Umbilical cord (tissue), 2 donors: ENCODE data around the gene IFI44. TPM values are rescaled to one million over a fixed set of nuclear protein-coding genes. Genes with fewer than 3 reads are reported as not detected.

ENCODE experiments used
- DNase-seq: peaks from one replicate; pipeline ENCODE4 v3.0.0-alpha.2; 2015; ENCODE audit warnings: low spot score
- total RNA-seq: library from RNA; depleted of rRNA; stranded (reverse); fragments of >200 nt; gene quantifications from one replicate; pipeline ENCODE4 v1.2.3, GENCODE V29; 2014; ENCODE audit warnings: low replicate concordance; ENCODE audit not compliant: insufficient read depth

IFI44 gene, protein sequence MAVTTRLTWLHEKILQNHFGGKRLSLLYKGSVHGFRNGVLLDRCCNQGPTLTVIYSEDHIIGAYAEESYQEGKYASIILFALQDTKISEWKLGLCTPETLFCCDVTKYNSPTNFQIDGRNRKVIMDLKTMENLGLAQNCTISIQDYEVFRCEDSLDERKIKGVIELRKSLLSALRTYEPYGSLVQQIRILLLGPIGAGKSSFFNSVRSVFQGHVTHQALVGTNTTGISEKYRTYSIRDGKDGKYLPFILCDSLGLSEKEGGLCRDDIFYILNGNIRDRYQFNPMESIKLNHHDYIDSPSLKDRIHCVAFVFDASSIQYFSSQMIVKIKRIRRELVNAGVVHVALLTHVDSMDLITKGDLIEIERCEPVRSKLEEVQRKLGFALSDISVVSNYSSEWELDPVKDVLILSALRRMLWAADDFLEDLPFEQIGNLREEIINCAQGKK
- 16.1 TPM for total RNA-seq

DNA sequence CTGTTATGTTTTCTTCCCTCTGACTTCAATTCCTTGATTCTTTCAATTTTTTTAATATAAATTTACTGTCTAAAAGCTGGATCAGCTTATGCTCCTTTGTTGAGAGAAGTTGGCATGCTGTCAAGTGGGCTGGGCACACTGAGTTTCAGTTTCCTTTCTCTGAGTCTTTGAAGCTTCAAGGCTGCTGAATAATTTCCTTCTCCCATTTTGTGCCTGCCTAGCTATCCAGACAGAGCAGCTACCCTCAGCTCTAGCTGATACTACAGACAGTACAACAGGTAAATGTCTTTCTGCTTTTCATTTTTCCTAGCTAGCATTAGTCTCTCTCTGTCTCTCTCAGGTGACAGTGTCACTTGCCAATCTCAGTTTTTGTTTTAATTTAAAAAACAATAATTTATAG, at the start of gene IFI44:
Gene IFI44, plus strand, starts transcription at position 204 of the 400 bp plus-strand sequence. CDS start 365 bp downstream, outside the sequence.
- peak; percentile 88 for DNase-seq

DNA sequence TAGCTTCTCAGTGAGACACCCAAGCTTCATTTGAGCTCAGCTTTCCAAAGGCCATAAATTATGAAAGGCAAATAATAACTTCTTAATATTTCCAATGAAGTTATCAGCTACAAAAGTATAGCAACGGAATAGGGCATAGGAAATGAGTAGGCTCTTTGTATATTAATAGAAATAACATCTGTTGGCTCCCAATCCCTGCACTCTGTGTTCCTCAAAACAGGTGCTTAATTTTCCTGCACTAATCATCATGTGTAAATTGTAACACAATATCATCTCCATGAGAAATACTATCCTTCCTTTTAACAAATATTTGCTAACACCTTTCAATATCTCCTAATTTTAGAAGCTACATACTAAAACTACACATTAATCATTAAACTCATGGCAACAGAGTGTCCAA, 48.6 kb upstream of the IFI44 start:
- DNase-seq, result no peak

DNA sequence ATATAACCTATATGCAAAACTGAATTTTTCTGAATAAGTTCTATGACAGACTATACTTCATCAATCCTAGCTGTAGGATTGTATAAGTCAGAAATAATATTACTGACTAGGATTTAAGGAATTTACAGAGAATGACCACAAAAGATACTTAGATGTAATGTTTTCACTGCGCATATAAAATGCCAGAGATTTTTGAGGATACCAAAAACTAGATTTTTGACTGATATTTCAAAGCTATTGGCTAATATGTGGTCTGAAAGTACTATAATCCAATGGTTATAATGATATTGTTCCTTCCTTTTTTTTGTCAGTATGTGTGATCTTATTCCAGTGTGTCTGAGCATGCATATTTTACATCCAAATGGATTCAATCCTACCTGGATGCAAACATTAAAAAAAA, 46.4 kb upstream of the IFI44 start:
- no peak for DNase-seq

DNA sequence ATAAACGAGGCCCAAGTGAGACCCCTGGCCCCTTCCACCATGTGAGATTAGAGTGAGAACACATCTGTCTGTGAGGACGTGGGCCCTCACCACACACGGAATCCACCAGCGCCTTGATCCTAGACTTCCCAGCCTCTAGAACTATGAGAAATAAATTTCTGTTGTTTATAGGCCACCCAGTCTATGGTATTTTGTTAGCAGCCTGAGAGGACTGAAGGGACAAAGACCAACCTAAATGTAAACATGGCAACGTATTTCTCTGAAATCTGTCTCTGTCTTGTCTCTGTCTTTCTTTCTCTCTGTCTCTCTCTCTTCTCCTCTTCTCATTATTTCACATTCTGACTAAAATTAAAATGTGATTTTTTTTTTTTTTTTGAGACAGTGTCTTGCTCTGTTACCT, 45.0 kb upstream of the IFI44 start:
- DNase-seq, result no peak

DNA sequence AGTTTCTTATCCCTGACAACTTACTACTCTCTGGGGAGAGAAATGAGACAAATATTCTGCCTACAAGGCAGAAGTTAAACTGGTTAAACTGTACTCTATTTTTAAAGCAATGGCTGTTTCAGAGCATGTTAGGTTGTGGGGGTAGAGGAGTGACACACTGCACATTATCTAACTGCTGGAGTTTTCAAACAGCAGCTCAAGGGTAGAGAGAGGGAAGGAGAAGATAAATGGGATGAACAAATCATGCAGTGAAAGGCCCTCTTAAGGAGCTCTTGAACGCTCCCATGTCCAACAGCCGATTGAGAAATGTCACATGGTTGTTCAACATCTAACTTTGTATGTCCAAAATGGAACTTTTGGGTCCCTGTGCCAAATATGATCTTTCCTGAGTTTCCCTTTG, 43.4 kb upstream of the IFI44 start:
- peak; percentile 21 for DNase-seq

DNA sequence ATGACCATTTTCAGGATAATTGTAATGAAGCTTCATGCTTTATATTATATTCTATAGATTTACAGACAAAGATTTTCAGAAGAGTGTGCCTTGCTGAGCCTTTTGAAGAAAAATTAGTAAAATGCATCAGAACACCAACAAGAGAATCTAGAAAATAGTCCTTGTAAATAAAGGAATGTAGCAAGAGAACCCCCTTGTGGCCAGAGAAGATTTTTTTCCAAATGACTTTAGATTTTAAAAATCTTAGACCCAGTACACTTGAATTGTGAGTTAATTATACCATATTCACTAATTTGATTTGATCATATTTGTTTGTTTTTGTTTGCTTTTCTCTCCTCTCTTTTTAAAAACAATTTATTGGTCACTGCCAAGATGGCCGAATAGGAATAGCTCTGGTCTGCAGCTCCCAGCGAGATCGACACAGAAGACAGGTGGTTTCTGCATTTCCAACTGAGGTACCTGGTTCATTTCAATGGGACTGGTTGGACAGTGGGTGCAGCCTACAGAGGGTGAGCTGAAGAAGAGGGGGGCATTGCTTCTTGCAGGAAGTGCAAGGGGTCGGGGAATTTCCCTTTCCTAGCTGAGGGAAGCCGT, 42.2 kb upstream of the IFI44 start:
- peak; percentile 47 for DNase-seq

DNA sequence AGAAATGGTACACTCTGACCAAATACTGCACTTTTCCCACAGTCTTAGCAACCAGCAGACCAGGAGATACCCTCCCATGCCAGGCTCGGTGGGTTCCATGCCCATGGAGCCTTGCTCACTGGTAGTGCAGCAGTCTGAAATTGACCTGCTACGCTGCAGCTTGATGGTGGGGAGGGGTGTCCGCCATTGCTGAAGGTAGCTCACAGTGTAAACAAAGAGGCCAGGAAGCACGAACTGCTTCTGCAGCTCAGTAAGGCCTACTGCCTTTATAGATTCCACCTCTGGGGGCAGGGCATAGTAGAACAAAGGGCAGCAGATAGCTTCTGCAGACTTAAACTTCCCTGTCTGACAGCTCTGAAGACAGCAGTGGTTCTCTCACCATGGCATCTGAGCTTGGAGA, 41.7 kb upstream of the IFI44 start:
- DNase-seq, result no peak

DNA sequence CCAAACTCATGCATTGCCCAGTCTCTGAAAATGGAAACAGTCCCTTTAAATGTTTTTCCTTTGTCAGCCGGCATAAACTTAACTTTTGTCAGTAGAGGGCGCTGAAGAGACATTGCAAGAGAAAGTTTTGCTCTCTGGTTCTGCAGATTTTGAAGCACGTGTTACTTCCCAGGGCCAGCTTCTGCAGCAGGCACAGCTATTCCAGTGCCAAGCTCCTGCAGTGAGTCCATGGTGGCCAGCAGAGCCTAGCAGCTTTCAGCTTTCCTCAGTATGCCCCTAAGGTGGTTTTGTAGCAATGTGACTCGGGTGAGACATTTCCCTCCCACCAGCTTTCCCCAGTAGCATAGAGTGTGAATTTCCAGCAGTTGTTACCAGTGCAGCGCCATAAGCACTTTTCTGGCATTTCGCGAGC, 32.0 kb upstream of the IFI44 start:
- DNase-seq, result peak; percentile 94

DNA sequence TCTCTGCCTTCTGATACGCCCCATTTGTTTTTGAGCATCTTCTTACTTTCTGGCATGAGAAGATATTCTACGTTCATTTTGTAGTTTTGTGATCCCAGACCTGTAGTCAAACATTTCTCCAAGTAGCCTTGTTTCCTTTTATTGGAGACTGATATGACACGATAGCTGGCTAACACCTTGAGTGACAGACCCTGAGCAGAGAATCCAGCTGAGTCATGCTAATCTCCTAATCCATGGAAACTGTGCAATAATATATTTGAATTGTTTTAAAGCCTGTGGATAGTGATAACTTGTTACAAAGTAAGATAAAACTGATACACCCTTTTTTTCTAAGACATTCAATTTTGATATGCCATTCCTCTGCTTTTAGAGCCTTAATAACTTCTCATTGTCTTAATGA, 30.6 kb upstream of the IFI44 start:
- DNase-seq, result no peak

DNA sequence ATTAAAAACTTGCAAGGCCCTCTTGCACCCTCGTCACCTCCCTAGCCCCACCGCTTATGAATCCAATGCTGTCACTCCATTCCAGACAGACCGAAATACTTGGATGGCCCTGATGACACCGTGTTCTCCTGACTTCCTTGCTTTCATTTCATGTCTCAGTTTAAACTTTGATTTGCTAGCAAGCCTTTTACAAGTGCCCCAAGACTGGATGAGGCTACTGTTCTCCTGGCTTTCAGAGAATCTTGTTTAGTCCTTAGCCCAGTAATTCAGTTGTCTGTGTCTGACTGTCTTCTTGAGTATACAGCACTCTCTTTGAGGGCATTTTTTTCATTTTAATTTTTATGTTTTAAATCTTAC, 30.2 kb upstream of the IFI44 start:
- no peak for DNase-seq

DNA sequence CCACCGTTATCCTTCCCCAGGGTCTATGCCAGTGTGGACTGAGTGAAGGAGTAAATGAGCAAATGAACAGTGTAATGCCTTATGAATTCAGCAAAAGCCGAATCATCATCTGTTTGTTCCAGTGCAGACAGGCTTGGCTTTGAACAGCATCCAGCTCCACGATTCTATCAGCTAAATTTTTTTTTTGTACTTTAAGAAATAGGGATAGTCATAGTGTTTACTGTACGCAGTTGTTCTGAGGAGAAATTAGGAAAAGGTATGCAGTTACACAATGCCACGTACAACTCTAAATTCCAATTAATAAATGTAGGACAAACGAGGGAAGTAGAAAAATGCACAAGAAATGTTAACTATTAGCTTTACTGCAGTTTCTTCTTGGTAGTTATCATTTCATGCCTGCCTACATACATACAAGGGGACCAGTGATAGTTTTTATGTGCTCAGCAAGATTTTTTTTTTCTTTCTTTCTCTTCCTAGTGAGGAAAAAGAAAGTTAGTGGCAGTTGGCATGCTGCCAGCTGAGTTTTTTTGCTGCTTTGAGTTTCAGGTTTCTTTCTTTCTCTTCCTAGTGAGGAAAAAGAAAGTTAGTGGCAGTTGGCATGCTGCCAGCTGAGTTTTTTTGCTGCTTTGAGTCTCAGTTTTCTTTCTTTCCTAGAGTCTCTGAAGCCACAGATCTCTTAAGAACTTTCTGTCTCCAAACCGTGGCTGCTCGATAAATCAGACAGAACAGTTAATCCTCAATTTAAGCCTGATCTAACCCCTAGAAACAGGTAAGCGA, 29.6 kb upstream of the IFI44 start, which contains the start of gene IFI44L:
Gene IFI44L, plus strand, starts transcription at position 646 of the 777 bp plus-strand sequence. CDS start 7,468 bp downstream, outside the sequence.
- DNase-seq, result peak; percentile 75

DNA sequence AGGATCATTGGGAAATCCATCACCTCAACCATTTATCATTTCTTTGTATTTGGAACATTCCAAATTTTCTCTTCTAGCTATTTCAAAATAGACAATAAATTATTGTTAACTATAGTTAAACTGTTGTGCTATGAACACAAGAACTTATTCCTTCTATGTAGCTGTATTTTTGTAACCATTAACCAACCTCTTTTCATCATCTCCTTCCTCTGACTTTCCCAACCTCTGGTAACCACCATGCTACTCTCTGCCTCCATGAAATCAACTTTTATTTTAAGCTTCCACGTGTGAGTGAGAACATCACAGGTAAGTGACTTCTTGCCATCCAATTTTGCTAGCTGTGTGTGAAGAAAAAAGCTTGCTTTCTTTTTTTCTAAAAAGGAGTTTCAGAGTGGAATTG, 29.0 kb upstream of the IFI44 start:
- no peak for DNase-seq

DNA sequence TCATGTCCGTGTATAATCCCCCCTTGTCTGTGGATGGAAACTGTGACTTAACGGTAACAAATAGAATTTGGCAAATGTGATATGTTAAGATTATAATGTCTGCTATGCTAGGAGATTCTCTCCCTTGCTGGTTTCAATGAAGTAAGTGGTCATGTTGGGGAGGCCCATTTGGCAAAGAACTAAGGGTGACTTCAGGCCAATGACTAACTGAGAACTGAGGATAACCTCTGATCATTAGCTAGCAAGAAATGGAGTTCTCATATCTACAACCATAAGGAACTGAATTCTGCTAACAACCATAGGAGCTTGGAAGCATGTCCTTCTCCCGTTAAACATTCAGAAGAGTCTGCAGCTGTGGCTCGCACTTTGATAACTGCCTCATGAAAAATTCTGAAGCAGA, 27.1 kb upstream of the IFI44 start:
- DNase-seq, result no peak

DNA sequence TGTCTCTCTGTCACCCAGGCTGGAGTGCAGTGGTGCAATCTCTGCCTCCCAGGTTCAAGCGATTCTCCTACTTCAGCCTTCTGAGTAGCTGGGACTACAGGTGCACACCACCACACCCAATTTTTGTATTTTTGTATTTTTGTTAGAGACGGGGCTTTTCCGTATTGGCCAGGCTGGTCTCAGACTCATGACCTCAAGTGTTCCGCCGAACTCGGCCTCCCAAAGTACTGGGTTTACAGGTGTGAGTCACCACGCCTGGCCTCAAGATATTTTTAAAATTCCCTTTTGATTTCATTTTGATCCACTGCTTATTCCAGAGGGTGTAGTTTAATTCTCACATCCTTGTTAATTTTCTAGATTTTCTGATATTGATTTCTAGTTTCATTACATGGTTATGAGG, 25.6 kb upstream of the IFI44 start:
- DNase-seq, result no peak

DNA sequence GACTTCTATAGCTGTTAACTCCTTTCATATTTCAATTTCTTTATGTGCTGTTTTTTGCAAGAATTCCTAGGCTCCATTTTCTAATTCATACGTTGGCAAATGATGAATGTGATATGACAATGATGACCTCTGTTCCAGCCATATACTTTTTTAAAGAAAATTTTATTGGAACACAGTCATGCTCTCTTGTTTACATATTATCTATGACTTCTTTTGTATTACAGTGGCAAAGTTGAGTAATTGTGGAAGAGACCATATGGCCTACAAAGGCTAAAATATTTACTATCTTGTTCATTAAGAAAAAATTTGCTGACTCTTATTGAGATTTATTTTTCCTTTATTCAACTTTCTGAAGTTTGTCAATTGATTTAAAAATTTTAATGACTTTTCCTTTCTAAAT, 22.3 kb upstream of the IFI44 start:
- no peak for DNase-seq

DNA sequence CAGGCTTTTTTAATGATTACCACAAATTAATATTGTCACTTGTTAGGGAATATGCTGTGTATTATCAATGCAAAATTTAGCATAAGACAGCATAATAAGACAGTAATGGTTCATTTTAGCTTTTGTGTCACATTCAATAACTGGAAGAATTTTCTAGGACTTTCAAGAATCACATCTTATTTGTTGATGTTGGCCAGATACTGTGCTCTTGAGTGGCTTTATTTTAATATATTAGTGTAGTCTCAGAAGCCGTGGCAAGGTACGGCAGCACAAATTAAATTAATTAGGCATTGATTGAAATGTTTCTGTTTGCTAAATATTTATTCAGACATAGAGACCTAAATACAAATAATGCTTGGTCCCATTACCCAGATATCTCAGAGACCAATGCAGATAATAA, 19.0 kb upstream of the IFI44 start:
- no peak for DNase-seq

DNA sequence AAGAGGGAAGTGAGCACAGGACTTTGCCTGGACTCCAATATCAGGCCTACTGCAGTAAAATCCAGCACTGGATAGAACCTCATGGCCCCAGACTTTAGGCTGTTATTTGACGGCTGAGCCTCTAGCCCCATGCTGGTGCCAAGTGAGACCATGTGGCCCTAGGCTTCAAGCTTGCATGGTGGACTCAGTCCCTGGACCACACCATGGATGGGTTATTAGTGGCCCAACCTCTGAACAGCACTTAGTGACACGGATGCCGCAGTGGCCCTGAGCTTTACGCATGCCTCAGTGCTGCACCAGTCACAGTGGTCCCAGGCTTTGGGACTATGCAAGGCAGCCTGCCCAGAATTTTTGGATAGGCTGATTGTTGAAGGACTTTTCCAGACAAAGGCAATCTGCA, 16.4 kb upstream of the IFI44 start:
- DNase-seq, result no peak

DNA sequence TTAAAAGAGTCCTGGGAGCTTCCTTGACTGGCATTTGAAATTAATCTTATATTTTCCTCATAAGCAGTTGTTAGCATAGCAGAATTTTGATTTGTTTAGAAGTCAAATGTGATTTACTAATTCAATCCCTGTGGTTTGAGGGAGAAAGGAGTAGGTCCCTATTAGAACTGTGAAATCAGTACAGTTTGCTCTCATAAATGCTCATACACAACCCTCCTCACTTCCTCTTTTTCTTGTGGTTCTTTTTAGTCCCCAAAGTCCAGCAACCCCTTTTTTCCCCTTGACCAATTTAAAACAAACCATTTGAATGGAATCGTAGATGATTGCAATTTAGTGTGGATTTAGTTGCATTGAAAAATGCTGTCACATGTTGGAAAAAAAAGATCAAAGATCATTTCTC, 9.2 kb upstream of the IFI44 start:
- no peak for DNase-seq

DNA sequence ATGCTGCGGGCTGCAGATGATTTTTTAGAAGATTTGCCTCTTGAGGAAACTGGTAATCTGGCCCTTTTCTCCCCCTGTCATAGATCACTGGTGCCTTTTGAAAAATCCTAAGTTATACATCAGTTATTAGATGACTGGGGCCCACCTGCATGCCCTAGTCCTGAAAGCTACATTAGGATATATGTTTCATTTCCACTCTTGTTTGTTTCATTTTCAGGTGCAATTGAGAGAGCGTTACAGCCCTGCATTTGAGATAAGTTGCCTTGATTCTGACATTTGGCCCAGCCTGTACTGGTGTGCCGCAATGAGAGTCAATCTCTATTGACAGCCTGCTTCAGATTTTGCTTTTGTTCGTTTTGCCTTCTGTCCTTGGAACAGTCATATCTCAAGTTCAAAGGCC, 8.1 kb upstream of the IFI44 start:
- DNase-seq, result no peak

DNA sequence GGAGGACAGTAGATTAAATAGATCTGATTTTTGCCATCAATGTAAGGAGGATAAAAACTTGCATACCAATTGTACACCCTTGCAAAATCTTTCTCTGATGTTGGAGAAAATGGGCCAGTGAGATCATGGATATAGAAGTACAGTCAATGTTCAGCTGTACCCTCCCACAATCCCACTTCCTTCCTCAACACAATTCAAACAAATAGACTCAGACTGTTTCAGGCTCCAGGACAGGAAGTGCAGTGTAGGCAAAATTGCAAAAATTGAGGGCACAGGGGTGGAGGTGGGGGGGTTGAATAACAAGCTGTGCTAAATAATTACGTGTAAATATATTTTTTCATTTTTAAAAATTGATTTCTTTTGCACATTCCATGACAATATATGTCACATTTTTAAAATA, 3.9 kb upstream of the IFI44 start:
- no peak for DNase-seq

DNA sequence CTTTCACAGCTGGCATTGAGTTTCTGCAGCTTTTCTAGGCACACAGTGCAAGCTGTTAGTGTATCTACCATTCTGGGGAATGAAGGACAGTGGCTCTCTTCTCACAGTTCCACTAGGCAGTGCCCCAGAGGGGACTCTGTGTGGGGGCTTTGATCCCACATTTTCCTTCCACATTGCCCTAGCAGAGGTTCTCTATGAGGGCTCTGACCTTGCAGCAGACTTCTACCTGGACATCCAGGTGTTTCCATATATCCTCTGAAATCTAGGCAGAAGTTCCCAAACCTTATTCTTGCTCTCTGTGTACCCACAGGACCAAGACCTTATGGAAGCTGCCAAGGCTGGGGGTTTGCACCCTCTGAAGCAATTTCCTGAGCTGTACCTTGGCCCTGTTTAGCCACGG, 2.4 kb upstream of the IFI44 start:
- no peak for DNase-seq

DNA sequence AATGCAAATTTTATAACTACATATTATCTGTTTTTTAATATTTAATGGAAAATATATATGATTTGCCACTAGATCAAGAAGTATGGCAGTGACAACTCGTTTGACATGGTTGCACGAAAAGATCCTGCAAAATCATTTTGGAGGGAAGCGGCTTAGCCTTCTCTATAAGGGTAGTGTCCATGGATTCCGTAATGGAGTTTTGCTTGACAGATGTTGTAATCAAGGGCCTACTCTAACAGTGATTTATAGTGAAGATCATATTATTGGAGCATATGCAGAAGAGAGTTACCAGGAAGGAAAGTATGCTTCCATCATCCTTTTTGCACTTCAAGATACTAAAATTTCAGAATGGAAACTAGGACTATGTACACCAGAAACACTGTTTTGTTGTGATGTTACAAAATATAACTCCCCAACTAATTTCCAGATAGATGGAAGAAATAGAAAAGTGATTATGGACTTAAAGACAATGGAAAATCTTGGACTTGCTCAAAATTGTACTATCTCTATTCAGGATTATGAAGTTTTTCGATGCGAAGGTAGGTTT, 556 bp downstream of the IFI44 start:
- DNase-seq, result peak; percentile 13
